ENCODE measurements around the gene HEMK1. TPM values are rescaled to one million over a fixed set of nuclear protein-coding genes. Genes with fewer than 3 reads are reported as not detected.

The HEMK1 gene
- total and polyA plus RNA-seq, 2 of the 8 experiments (the other 6 are each of a cell fraction or from before 2014, with no cell fraction given) = 9.7 to 10.6 TPM

DNA sequence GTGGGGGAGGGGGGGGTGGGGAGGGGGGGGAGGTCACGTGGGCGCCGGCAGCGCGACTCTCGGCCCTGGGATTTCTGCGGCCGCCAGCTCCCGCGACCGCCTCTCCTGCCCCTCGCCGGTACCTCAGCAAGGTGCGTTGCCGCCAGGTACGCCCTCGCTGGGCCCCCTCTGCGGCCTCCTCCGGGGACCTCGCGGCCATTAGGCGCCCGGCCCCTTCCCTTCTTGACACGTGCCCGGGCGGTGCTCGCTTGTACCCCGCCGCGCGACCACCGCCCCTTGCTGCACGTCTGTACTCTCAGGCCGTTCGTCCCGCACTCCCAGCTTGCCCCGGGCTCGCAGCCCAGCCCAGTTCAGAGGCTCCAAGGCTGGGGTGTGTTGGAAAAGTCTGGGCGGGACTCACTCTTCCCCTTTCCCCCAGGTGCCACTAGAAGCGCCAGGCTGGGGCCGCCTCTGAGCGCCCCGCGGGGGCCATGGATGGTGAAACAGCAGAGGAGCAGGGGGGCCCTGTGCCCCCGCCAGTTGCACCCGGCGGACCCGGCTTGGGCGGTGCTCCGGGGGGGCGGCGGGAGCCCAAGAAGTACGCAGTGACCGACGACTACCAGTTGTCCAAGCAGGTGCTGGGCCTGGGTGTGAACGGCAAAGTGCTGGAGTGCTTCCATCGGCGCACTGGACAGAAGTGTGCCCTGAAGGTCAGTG is 47.9 kb downstream of the HEMK1 start, which contains the start of gene MAPKAPK3 (continued):
- TF ChIP-seq RXRA (IDR thresholded peaks at IDR 0.05; ENCODE audit: insufficient read depth, low read depth, low read length) (no peak), ASH2L (IDR thresholded peaks at IDR 0.05; ENCODE audit: low read length) (peak; percentile 15), TBP (IDR thresholded peaks at IDR 0.05; ENCODE audit: low read depth, low read length) (peak; percentile 72), SRF (IDR thresholded peaks at IDR 0.05; ENCODE audit: low read depth, low read length) (no peak), SIRT6 (IDR thresholded peaks at IDR 0.05; ENCODE audit: low read length) (no peak), POU5F1 (IDR thresholded peaks at IDR 0.05; ENCODE audit: low read depth, low read length) (no peak), CHD2 (IDR thresholded peaks at IDR 0.05; ENCODE audit: low read length) (no peak), MAFK (IDR thresholded peaks at IDR 0.05; ENCODE audit: low read depth, low read length) (no peak), EP300 (IDR thresholded peaks at IDR 0.05; ENCODE audit: borderline replicate concordance in 1 of 2, low read depth in 2 of 2, low read length in 2 of 2) (peak in 1 of 2 experiments; percentile 2; a peak in 1 of 3 replicates), CREB1 (IDR thresholded peaks at IDR 0.05) (no peak; the same call in 1 of the 2 replicates), GTF2F1 (IDR thresholded peaks at IDR 0.05; ENCODE audit: borderline replicate concordance, low read depth, low read length) (no peak), CTBP2 (IDR thresholded peaks at IDR 0.05; ENCODE audit: borderline replicate concordance, insufficient read depth, insufficient read length, low read length) (no peak), TAF1 (IDR thresholded peaks at IDR 0.05; ENCODE audit: low read depth, low read length) (peak; percentile 46; the same call in 1 of the 2 replicates), CBX5 (IDR thresholded peaks at IDR 0.05; ENCODE audit: low read depth, low read length) (no peak), SP2 (IDR thresholded peaks at IDR 0.05; ENCODE audit: low read length) (no peak), EGR1 (IDR thresholded peaks at IDR 0.05; ENCODE audit: borderline replicate concordance, low read depth, low read length) (no peak), ATF2 (IDR thresholded peaks at IDR 0.05; ENCODE audit: low read length) (no peak), KDM4A (IDR thresholded peaks at IDR 0.05; ENCODE audit: low read depth, low read length, severe bottlenecking) (peak; percentile 69), JUND (IDR thresholded peaks at IDR 0.05; ENCODE audit: low read length) (no peak), YY1 (IDR thresholded peaks at IDR 0.05; ENCODE audit: low read depth, low read length) (peak; percentile 78), HDAC6 (IDR thresholded peaks at IDR 0.05; ENCODE audit: low read depth, low read length) (no peak), KDM1A (IDR thresholded peaks at IDR 0.05; ENCODE audit: borderline replicate concordance, low read length) (no peak), POLR2A (IDR thresholded peaks at IDR 0.05; ENCODE audit: control extremely low read depth in 1 of 2, low read depth in 2 of 2, low read length in 2 of 2) (no peak; a peak in 1 of 3 replicates)
- TF ChIP-seq, protein P1, sequence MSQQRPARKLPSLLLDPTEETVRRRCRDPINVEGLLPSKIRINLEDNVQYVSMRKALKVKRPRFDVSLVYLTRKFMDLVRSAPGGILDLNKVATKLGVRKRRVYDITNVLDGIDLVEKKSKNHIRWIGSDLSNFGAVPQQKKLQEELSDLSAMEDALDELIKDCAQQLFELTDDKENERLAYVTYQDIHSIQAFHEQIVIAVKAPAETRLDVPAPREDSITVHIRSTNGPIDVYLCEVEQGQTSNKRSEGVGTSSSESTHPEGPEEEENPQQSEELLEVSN (IDR thresholded peaks at IDR 0.05) = peak; percentile 74; the same call in 1 of the 2 replicates
